ENCODE results near the gene LYSMD1.
A peak's percentile ranks its signal among the peaks of the same experiment; 100 is the strongest.

DNA sequence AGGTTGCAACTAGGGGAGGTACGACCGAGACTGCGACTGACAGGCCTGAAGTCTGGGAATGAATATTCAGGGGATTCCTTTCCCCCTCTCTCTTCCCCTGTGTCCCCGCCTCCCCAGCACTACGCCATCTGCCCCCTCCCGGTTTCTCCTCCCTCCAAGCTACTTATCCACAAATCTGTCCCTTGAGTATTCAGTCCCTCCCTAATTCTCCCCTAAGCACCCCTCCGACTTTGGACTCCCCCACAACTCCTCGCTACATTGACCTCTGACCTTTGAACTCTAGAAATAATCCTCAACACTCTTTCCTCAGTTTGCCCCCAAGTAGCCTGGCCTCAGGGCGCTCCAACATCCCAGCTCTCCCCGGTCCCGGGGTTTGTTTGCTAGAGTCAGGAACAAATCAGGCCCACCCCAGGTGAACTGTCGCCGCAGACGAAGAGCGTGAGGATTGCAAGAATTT lies 393 bp downstream of the LYSMD1 start:
- TF ChIP-seq, protein P1, sequence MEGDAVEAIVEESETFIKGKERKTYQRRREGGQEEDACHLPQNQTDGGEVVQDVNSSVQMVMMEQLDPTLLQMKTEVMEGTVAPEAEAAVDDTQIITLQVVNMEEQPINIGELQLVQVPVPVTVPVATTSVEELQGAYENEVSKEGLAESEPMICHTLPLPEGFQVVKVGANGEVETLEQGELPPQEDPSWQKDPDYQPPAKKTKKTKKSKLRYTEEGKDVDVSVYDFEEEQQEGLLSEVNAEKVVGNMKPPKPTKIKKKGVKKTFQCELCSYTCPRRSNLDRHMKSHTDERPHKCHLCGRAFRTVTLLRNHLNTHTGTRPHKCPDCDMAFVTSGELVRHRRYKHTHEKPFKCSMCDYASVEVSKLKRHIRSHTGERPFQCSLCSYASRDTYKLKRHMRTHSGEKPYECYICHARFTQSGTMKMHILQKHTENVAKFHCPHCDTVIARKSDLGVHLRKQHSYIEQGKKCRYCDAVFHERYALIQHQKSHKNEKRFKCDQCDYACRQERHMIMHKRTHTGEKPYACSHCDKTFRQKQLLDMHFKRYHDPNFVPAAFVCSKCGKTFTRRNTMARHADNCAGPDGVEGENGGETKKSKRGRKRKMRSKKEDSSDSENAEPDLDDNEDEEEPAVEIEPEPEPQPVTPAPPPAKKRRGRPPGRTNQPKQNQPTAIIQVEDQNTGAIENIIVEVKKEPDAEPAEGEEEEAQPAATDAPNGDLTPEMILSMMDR (tag by site-specific recombination; IDR thresholded peaks at IDR 0.05), result peak; percentile 16; the same call in 1 of the 2 replicates
- peak; percentile 63; the same call in 1 of the 2 replicates for TF ChIP-seq ZNF324 (tag by site-specific recombination; IDR thresholded peaks at IDR 0.05)
- TF ChIP-seq ZNF488 (tag by site-specific recombination; IDR thresholded peaks at IDR 0.05), result no peak
